Ishikawa (cell line): ENCODE results near the gene MORC1.

Experiments used
- CREB1 ChIP-seq: IDR thresholded peaks from 2 replicates; pipeline ENCODE4 v1.6.1; 2012; ENCODE audit warnings: low read depth
- EP300 ChIP-seq: IDR thresholded peaks from 2 replicates; pipeline ENCODE4 v1.6.1; 2012; ENCODE audit warnings: borderline replicate concordance
- RAD21 ChIP-seq: IDR thresholded peaks from 2 replicates; pipeline ENCODE4 v1.6.1; 2012; ENCODE audit warnings: low read depth
- REST ChIP-seq: IDR thresholded peaks from 2 replicates; pipeline ENCODE4 v1.6.1; 2012; ENCODE audit warnings: low read depth, mild to moderate bottlenecking
- TEAD4 ChIP-seq: IDR thresholded peaks from 2 replicates; pipeline ENCODE4 v1.6.1; 2012

GRCh38 chr3:109091846-109092245, 26.1 kb downstream of the MORC1 start:
- TF ChIP-seq RAD21, result no peak
- TF ChIP-seq CREB1, result no peak
- no peak for TF ChIP-seq EP300
- no peak for TF ChIP-seq REST
- TF ChIP-seq TEAD4, result no peak
